GM12865 (cell line): ENCODE measurements around the gene TMEM184A.

Source experiments
- DNase-seq: peaks from one replicate; pipeline ENCODE4 v3.0.0; 2010; ENCODE audit warnings: low read depth
- H3K4me3 ChIP-seq: 2 replicates; pipeline ENCODE4 v1.5.1; 2011; ENCODE audit warnings: mild to moderate bottlenecking, low read depth, low read length, control low read depth
- CTCF ChIP-seq: IDR thresholded peaks from 2 replicates; pipeline ENCODE4 v1.5.1; 2011; ENCODE audit warnings: low read length, control low read depth, low read depth, inconsistent platforms; ENCODE audit not compliant: insufficient read depth; ENCODE audit errors: missing control alignments

The TMEM184A gene

GRCh38 chr7:1562116-1562515 is 6.1 kb upstream of the TMEM184A start:
- TF ChIP-seq CTCF: no peak
- no peak overlapping the region for H3K4me3 ChIP-seq
- DNase-seq: no peak

GRCh38 chr7:1561036-1561940 is 5.3 kb upstream of the TMEM184A start:
- no peak for DNase-seq
- no peak overlapping the region for H3K4me3 ChIP-seq
- no peak for TF ChIP-seq CTCF

- H3K4me3 ChIP-seq: no peak overlapping the region
- DNase-seq: no peak
- no peak for TF ChIP-seq CTCF
Measured at GRCh38 chr7:1560620-1561031, 4.6 kb upstream of the TMEM184A start.

GRCh38 chr7:1559626-1560590 is 3.9 kb upstream of the TMEM184A start:
- TF ChIP-seq CTCF: no peak
- DNase-seq: no peak
- H3K4me3 ChIP-seq: no peak overlapping the region

GRCh38 chr7:1558841-1559625 is 3.0 kb upstream of the TMEM184A start:
- TF ChIP-seq CTCF: no peak
- no peak overlapping the region for H3K4me3 ChIP-seq
- no peak for DNase-seq

GRCh38 chr7:1558181-1558811 is 2.3 kb upstream of the TMEM184A start:
- no peak for DNase-seq
- no peak overlapping the region for H3K4me3 ChIP-seq
- TF ChIP-seq CTCF: no peak
